HepG2 (cell line): ENCODE data around the gene BFSP1. TPM values are rescaled to one million over a fixed set of nuclear protein-coding genes. Genes with fewer than 3 reads are reported as not detected.

Experiments
- ATAC-seq: fragments of 200-7000 bp; cut with Tn5 transposase; 3 replicates; pipeline ENCODE4 v1.9.1; 2020; ENCODE audit warnings: mild to moderate bottlenecking, moderate library complexity
- BruUV-seq: library from RNA; stranded (reverse); fragments of 400-500 nt; replicated peaks from 2 replicates; lab custom pipeline; 2021; lab: Mats Ljungman, UMichigan
- CTCF ChIA-PET: fragments of 300-600 bp; formaldehyde crosslinking; extraction: SDS; loops from one replicate; lab custom pipeline; 2021; ENCODE audit warnings: low total read pairs, inconsistent platforms, low intra/inter-chr PET ratio; lab: Yijun Ruan, JAX
- POLR2A ChIA-PET: fragments of 350-600 bp; sonication (Branson Sonifier 250); formaldehyde crosslinking; loops from one replicate; lab custom pipeline; 2020; ENCODE audit warnings: antibody characterized with exemption, inconsistent platforms; lab: Yijun Ruan, JAX
- DNase-seq: peaks from one replicate; pipeline ENCODE4 v3.0.0-alpha.2; 2015; ENCODE audit warnings: low spot score
- FAIRE-seq: peaks from 3 replicates; lab custom pipeline; 2011; peaks lifted over from hg19 to GRCh38; lab: Jason Lieb, UNC
- H2AFZ ChIP-seq: one replicate; pipeline ENCODE4 v1.6.1; 2011; ENCODE audit warnings: low read length, inconsistent platforms
- H3K27ac ChIP-seq: fragments of 300-600 bp; 3 replicates; pipeline ENCODE4 v1.8.0; 2011; ENCODE audit warnings: mixed run types, mild to moderate bottlenecking, mixed read lengths, low read length, inconsistent platforms; ENCODE audit not compliant: insufficient read depth; ENCODE audit errors: extremely low read length
- H3K27me3 ChIP-seq, 2 experiments: fragments of 200-600 bp in 1 of 2; 2 replicates in 1 of 2; 3 replicates in 1 of 2; pipeline versions ENCODE4 v1.6.0 to v1.8.0; 2011; ENCODE audit warnings: low read length in 2 of 2, mild to moderate bottlenecking in 2 of 2, moderate library complexity in 2 of 2, inconsistent platforms in 1 of 2; ENCODE audit not compliant: insufficient read depth in 2 of 2, control insufficient read depth in 1 of 2
- H3K36me3 ChIP-seq, 2 experiments: fragments of 200-600 bp in 1 of 2; replicated peaks in 1 of 2; 2 replicates in 1 of 2; 3 replicates in 1 of 2; pipeline versions ENCODE4 v1.5.1 to v1.8.0; 2011; ENCODE audit warnings: low read length in 2 of 2, inconsistent platforms in 1 of 2; ENCODE audit not compliant: insufficient read depth in 2 of 2, control insufficient read depth in 1 of 2
- H3K4me1 ChIP-seq: 2 replicates; pipeline ENCODE4 v1.5.1; 2012; ENCODE audit warnings: low read length, inconsistent platforms; ENCODE audit not compliant: insufficient read depth
- H3K4me2 ChIP-seq: 2 replicates; pipeline ENCODE4 v1.6.0; 2011; ENCODE audit warnings: low read depth, low read length, inconsistent platforms
- H3K4me3 ChIP-seq, 3 experiments: fragments of 200-600 bp in 1 of 3; sonication (generic), shearing (Covaris generic) in 1 of 3; replicated peaks in 1 of 3; 2 replicates each; pipeline ENCODE4 v1.5.1; 2011 to 2016; ENCODE audit warnings: low read length in 3 of 3, inconsistent platforms in 2 of 3, low read depth in 2 of 3, mild to moderate bottlenecking in 2 of 3, control low read depth in 1 of 3, mixed read lengths in 1 of 3; ENCODE audit not compliant: insufficient read depth in 1 of 3
- H3K79me2 ChIP-seq: one replicate; pipeline ENCODE4 v1.6.1; 2011; ENCODE audit warnings: low read length, inconsistent platforms; ENCODE audit not compliant: insufficient read depth
- H3K9ac ChIP-seq: 2 replicates; pipeline ENCODE4 v1.6.0; 2011; ENCODE audit warnings: mild to moderate bottlenecking, low read depth, low read length, inconsistent platforms; ENCODE audit not compliant: insufficient read depth
- H3K9me3 ChIP-seq: 2 replicates; pipeline ENCODE4 v1.5.1; 2012; ENCODE audit warnings: mild to moderate bottlenecking, low read length
- H4K20me1 ChIP-seq: 2 replicates; pipeline ENCODE4 v1.6.0; 2011; ENCODE audit warnings: inconsistent platforms, mild to moderate bottlenecking, low read length, moderate library complexity; ENCODE audit not compliant: insufficient read depth
- HNRNPL ChIP-seq: fragments of 200-400 bp; formaldehyde crosslinking; IDR thresholded peaks from 2 replicates; pipeline ENCODE4 v1.6.1; 2017; ENCODE audit warnings: mild to moderate bottlenecking, low read depth, low read length
- MAZ ChIP-seq, 2 experiments: sonication (generic) in 1 of 2; formaldehyde crosslinking in 1 of 2; IDR thresholded peaks; 2 replicates each; pipeline versions ENCODE4 v1.5.0 to v1.6.1; 2012 to 2020; ENCODE audit warnings: low read depth in 2 of 2, mild to moderate bottlenecking in 2 of 2, borderline replicate concordance in 1 of 2, improper control_type of control experiment in 1 of 2, low read length in 1 of 2, missing genetic modification reagents in 1 of 2, moderate library complexity in 1 of 2
- SP5 ChIP-seq: IDR thresholded peaks from 2 replicates; pipeline ENCODE4 v1.6.1; 2016; ENCODE audit warnings: low read depth, borderline replicate concordance
- SRY ChIP-seq: sonication (generic); formaldehyde crosslinking; IDR thresholded peaks from 2 replicates; pipeline ENCODE4 v1.8.0; 2022; ENCODE audit warnings: mild to moderate bottlenecking, missing genetic modification reagents
- ZNF501 ChIP-seq: sonication (generic); formaldehyde crosslinking; IDR thresholded peaks from 2 replicates; pipeline ENCODE4 v1.5.1; 2020; ENCODE audit warnings: mild to moderate bottlenecking, moderate library complexity, missing genetic modification reagents
- ZNF891 ChIP-seq: sonication (generic); formaldehyde crosslinking; IDR thresholded peaks from 2 replicates; pipeline ENCODE4 v1.5.0; 2020; ENCODE audit warnings: mild to moderate bottlenecking, missing genetic modification reagents
- WGBS: methylation state at CpG from one replicate; pipeline ENCODE4 v1.1.6; 2017; ENCODE audit warnings: low lambda C conversion rate; 5-methylcytosine and 5-hydroxymethylcytosine counted together
- in situ Hi-C: cut with HindIII; loops from 2 replicates; pipeline ENCODE4 v1.10.0; 2017; ENCODE audit warnings: low pct_unique_long_range_greater_than_20kb; ENCODE audit not compliant: extremely low pct_ligation_motif_present
- intact Hi-C: fragments of 100-400 bp; cut with micrococcal nuclease; formaldehyde crosslinking; loops from one replicate; pipeline ENCODE4 v1.10.0; 2022; ENCODE audit not compliant: unreplicated experiment
- polyA plus RNA-seq, 8 experiments: library from polyadenylated mRNA; depleted of rRNA in 3 of 8; stranded (reverse) in 7 of 8; unstranded in 1 of 8; fragments of >200 nt; fragmentation: Illumina TruSeq in 4 of 8; extraction: Trizol in 4 of 8; gene quantifications; 2 replicates each; pipeline versions ENCODE4 v1.2.1 to v1.2.3, GENCODE V29; 2011 to 2016; ENCODE audit warnings: low read depth in 4 of 8, missing spikeins in 1 of 8, mixed read lengths in 1 of 8; ENCODE audit not compliant: insufficient read depth in 1 of 8
- total RNA-seq, 5 experiments: library from RNA; depleted of rRNA; stranded (reverse); fragments of >200 nt; fragmentation: Illumina TruSeq; extraction: Trizol; gene quantifications; 2 replicates each; pipeline ENCODE4 v1.2.3, GENCODE V29; 2016; ENCODE audit warnings: low read depth in 1 of 5
- TF ChIP-seq, protein P1 (sequence below): sonication (generic); formaldehyde crosslinking; IDR thresholded peaks from 2 replicates; pipeline ENCODE4 v1.5.0; 2020; ENCODE audit warnings: mild to moderate bottlenecking, missing genetic modification reagents, borderline replicate concordance
- TF ChIP-seq, protein P2 (sequence below): sonication (generic); formaldehyde crosslinking; IDR thresholded peaks from 2 replicates; pipeline ENCODE4 v1.8.0; 2022; ENCODE audit warnings: mild to moderate bottlenecking, missing genetic modification reagents
- TF ChIP-seq, protein P3 (sequence below): IDR thresholded peaks from 2 replicates; pipeline ENCODE4 v1.6.1; 2016; ENCODE audit warnings: low read depth
- TF ChIP-seq, protein P4 (sequence below): IDR thresholded peaks from 2 replicates; pipeline ENCODE4 v1.6.1; 2016; ENCODE audit warnings: missing biosample characterization, missing genetic modification reagents, low read depth
- TF ChIP-seq, protein P5 (sequence below): sonication (generic); formaldehyde crosslinking; IDR thresholded peaks from 2 replicates; pipeline ENCODE4 v1.9.0; 2022; ENCODE audit warnings: low read depth, missing genetic modification reagents

Gene BFSP1
- total and polyA plus RNA-seq, 2 of the 13 experiments (the other 11 are each of a cell fraction or from before 2014, with no cell fraction given), result 0.22 to 0.26 TPM

DNA sequence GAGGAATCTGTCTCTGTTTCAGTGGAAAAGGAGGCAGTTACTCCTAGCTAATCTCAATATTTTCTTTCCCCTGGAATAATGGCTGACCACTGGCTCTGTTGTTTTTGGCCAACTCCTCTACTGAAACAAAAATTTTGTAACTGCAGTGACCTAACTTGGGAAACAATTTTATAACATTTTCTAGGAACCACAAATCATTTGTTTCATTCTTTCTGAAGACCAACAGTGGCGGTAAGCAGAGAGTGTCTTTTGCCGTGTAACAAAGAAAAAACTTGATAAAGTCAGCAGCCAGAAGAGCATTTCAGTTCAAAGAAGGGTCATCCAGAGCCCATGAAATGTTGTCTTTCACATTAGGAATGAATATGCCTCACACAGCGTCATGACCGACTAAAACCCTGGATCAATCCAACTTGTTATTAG, 11.8 kb upstream of the BFSP1 start (continued):
- TF ChIP-seq SRY (CRISPR knock-in tag), result no peak
- no peak for TF ChIP-seq ZNF891 (CRISPR knock-in tag)
- TF ChIP-seq ZNF501 (CRISPR knock-in tag), result no peak
- no peak for TF ChIP-seq MAZ (IDR thresholded peaks at IDR 0.05; ENCODE audit: borderline replicate concordance, low read depth, low read length)
- no peak for TF ChIP-seq MAZ (CRISPR knock-in tag; IDR thresholded peaks at IDR 0.05; ENCODE audit: low read depth)
- TF ChIP-seq, protein P1, sequence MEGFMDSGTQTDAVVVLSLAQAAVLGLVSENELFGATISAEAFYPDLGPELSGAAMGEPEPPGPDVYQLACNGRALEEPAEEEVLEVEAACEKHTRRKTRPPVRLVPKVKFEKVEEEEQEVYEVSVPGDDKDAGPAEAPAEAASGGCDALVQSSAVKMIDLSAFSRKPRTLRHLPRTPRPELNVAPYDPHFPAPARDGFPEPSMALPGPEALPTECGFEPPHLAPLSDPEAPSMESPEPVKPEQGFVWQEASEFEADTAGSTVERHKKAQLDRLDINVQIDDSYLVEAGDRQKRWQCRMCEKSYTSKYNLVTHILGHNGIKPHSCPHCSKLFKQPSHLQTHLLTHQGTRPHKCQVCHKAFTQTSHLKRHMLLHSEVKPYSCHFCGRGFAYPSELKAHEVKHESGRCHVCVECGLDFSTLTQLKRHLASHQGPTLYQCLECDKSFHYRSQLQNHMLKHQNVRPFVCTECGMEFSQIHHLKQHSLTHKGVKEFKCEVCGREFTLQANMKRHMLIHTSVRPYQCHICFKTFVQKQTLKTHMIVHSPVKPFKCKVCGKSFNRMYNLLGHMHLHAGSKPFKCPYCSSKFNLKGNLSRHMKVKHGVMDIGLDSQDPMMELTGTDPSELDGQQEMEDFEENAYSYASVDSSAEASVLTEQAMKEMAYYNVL (CRISPR knock-in tag), result no peak
- no peak for TF ChIP-seq HNRNPL
- TF ChIP-seq SP5, result no peak
- TF ChIP-seq, protein P2, sequence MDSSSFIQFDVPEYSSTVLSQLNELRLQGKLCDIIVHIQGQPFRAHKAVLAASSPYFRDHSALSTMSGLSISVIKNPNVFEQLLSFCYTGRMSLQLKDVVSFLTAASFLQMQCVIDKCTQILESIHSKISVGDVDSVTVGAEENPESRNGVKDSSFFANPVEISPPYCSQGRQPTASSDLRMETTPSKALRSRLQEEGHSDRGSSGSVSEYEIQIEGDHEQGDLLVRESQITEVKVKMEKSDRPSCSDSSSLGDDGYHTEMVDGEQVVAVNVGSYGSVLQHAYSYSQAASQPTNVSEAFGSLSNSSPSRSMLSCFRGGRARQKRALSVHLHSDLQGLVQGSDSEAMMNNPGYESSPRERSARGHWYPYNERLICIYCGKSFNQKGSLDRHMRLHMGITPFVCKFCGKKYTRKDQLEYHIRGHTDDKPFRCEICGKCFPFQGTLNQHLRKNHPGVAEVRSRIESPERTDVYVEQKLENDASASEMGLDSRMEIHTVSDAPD (CRISPR knock-in tag), result no peak

DNA sequence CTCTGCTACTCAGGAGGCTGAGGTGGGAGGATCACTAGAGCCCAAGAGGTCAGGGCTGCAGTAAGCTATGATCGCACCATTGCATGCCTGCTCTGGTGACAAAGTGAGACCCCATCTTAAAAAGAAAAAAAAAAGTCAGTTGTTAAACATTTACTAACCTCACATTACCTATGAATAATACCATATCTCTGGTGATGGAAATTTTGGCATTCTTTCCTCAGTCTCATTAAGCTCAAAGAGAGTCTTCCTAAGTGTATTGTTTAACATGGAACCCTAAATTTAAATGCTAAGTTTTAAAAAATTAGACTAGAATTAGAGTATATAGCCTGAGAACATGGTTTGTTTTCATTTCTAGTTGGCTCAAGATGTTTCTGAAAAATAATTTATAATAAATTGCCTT, 11.3 kb upstream of the BFSP1 start:
- intact Hi-C loops (no loop called here), in situ Hi-C loops (no loop called here)
- peaks cover 0 to 3% of the 10 kb centered on the region in 2 experiments; a peak in 1 of 5 replicates for H3K27me3 ChIP-seq
- H3K4me1 ChIP-seq, result peaks cover under 1% of the 10 kb centered on the region; the same call in 1 of the 2 replicates
- CTCF ChIA-PET, result no interaction called here
- H2AFZ ChIP-seq, result no peak overlapping the region
- no TSS peak for BruUV-seq
- TF ChIP-seq, protein P3, sequence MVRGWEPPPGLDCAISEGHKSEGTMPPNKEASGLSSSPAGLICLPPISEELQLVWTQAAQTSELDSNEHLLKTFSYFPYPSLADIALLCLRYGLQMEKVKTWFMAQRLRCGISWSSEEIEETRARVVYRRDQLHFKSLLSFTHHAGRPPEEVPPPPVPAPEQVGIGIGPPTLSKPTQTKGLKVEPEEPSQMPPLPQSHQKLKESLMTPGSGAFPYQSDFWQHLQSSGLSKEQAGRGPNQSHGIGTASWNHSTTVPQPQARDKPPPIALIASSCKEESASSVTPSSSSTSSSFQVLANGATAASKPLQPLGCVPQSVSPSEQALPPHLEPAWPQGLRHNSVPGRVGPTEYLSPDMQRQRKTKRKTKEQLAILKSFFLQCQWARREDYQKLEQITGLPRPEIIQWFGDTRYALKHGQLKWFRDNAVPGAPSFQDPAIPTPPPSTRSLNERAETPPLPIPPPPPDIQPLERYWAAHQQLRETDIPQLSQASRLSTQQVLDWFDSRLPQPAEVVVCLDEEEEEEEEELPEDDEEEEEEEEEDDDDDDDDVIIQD (CRISPR knock-in tag), result no peak
- TF ChIP-seq, protein P4, sequence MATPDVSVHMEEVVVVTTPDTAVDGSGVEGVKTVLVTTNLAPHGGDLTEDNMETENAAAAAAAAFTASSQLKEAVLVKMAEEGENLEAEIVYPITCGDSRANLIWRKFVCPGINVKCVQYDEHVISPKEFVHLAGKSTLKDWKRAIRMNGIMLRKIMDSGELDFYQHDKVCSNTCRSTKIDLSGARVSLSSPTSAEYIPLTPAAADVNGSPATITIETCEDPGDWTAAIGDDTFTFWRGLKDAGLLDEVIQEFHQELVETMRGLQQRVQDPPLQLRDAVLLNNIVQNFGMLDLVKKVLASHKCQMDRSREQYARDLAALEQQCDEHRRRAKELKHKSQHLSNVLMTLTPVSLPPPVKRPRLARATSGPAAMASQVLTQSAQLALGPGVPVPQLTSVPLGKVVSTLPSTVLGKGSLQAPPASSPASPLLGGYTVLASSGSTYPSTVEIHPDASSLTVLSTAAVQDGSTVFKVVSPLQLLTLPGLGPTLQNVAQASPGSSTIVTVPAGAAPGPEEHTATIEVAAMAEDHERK, result no peak
- TF ChIP-seq, protein P5, sequence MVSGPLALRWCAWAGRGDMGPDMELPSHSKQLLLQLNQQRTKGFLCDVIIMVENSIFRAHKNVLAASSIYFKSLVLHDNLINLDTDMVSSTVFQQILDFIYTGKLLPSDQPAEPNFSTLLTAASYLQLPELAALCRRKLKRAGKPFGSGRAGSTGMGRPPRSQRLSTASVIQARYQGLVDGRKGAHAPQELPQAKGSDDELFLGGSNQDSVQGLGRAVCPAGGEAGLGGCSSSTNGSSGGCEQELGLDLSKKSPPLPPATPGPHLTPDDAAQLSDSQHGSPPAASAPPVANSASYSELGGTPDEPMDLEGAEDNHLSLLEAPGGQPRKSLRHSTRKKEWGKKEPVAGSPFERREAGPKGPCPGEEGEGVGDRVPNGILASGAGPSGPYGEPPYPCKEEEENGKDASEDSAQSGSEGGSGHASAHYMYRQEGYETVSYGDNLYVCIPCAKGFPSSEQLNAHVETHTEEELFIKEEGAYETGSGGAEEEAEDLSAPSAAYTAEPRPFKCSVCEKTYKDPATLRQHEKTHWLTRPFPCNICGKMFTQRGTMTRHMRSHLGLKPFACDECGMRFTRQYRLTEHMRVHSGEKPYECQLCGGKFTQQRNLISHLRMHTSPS, result no peak
- TF ChIP-seq, all 625 proteins: peak for 0
- H3K36me3 ChIP-seq, result no peaks in the 10 kb centered on the region
- H3K4me2 ChIP-seq, result no peak overlapping the region
- FAIRE-seq (no peak), ATAC-seq (no peak), DNase-seq (no peak)
- H3K4me3 ChIP-seq, result no peak overlapping the region
- H3K9me3 ChIP-seq, result no peaks in the 10 kb centered on the region
- POLR2A ChIA-PET, result interaction anchor here (0.7 to 1.3 kb wide), 2 partner anchors 15 to 65 kb away, joined by 3 read pairs; no protein-coding TSS in a partner anchor
- 36% methylated on average over 1 of the region's 1 CpG for WGBS
- no peaks in the 10 kb centered on the region for H3K79me2 ChIP-seq
- no peak overlapping the region for H3K27ac ChIP-seq
- H4K20me1 ChIP-seq, result no peaks in the 10 kb centered on the region
- H3K9ac ChIP-seq, result no peak overlapping the region
